ENCODE results near the gene TMEM170A. TPM values are rescaled to one million over a fixed set of nuclear protein-coding genes. Genes with fewer than 3 reads are reported as not detected.

Gene TMEM170A
- total and polyA plus RNA-seq, 2 of the 13 experiments (the other 11 are each of a cell fraction or from before 2014, with no cell fraction given), result 35.7 to 39.7 TPM

DNA sequence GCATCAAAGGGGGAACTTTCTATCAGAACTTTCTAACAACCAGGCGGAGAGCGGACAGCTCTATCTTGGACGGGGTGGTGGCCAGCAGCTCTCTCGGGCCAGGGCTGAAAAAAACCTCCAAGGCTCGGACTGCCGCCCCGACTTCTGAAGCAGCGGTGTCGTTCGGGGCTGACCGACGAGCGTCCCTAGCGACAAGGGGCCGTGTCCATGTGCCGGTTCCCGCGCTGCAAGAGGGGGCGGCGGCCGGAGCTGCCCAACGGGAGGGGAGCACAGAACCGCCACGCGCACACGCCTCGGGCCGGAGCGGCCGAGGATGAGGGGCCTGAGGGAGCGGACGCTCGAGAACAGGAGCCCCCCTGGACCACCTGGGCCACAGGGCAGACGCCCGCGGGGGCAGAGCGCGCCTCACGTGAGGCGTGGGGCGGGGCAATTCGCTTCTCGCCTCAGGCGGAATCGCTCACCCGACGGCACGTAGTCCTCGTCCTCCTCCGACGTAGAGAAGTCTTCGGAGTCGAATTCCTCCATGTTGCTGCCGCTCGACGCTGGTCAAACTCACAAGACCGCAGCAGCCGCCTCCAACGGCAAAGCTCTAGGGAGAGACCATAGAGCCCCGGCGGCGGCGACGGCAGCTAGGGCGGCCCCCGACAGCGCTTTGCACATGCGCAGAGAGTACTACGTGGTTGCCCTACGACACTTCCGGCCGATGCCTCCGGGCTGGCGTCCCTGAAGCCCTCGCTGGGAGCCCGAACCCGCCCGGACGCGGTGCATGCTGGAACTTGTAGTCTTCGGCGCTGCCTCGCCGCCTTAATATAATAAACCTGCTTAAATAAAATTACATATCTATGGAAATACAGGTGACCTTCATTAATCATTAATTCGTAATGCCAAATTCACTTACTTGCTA is 31.4 kb downstream of the TMEM170A start, which contains the start of gene CFDP1 (continued):
- TF ChIP-seq, protein P1, sequence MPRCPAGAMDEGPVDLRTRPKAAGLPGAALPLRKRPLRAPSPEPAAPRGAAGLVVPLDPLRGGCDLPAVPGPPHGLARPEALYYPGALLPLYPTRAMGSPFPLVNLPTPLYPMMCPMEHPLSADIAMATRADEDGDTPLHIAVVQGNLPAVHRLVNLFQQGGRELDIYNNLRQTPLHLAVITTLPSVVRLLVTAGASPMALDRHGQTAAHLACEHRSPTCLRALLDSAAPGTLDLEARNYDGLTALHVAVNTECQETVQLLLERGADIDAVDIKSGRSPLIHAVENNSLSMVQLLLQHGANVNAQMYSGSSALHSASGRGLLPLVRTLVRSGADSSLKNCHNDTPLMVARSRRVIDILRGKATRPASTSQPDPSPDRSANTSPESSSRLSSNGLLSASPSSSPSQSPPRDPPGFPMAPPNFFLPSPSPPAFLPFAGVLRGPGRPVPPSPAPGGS (CRISPR knock-in tag; IDR thresholded peaks at IDR 0.05), result peak; percentile 98
- TF ChIP-seq GABPB1 (CRISPR knock-in tag; IDR thresholded peaks at IDR 0.05) (peak; percentile 98), SMYD3 (CRISPR knock-in tag; IDR thresholded peaks at IDR 0.05) (peak; percentile 98), KLF13 (CRISPR knock-in tag; IDR thresholded peaks at IDR 0.05) (peak; percentile 70; the same call in 1 of the 2 replicates), FOSL2 (CRISPR knock-in tag; IDR thresholded peaks at IDR 0.05) (peak; percentile 6; the same call in 1 of the 2 replicates), KDM6A (CRISPR knock-in tag; IDR thresholded peaks at IDR 0.05; ENCODE audit: low read depth) (no peak), SMAD1 (CRISPR knock-in tag; IDR thresholded peaks at IDR 0.05; ENCODE audit: borderline replicate concordance, low read depth) (peak; percentile 95), AHDC1 (CRISPR knock-in tag; IDR thresholded peaks at IDR 0.05; ENCODE audit: borderline replicate concordance) (no peak), ESRRA (CRISPR knock-in tag; IDR thresholded peaks at IDR 0.05; ENCODE audit: low read depth) (peak; percentile 55; the same call in 1 of the 2 replicates), CENPT (CRISPR knock-in tag; IDR thresholded peaks at IDR 0.05; ENCODE audit: low read depth) (peak; percentile 87; the same call in 1 of the 2 replicates), ZKSCAN1 (IDR thresholded peaks at IDR 0.05; ENCODE audit: low read length) (no peak), ZNF639 (CRISPR knock-in tag; conservative IDR thresholded peaks at IDR 0.05) (peak; percentile 52), MTF2 (CRISPR knock-in tag; IDR thresholded peaks at IDR 0.05; ENCODE audit: borderline replicate concordance) (no peak; the same call in 1 of the 2 replicates), RXRA (CRISPR knock-in tag; IDR thresholded peaks at IDR 0.05) (peak; percentile 86), MLLT10 (CRISPR knock-in tag; IDR thresholded peaks at IDR 0.05) (no peak), SATB2 (CRISPR knock-in tag; IDR thresholded peaks at IDR 0.05) (peak; percentile 94), CEBPB (IDR thresholded peaks at IDR 0.05; ENCODE audit: borderline replicate concordance, low read depth, low read length) (no peak)
- TF ChIP-seq, protein P2, sequence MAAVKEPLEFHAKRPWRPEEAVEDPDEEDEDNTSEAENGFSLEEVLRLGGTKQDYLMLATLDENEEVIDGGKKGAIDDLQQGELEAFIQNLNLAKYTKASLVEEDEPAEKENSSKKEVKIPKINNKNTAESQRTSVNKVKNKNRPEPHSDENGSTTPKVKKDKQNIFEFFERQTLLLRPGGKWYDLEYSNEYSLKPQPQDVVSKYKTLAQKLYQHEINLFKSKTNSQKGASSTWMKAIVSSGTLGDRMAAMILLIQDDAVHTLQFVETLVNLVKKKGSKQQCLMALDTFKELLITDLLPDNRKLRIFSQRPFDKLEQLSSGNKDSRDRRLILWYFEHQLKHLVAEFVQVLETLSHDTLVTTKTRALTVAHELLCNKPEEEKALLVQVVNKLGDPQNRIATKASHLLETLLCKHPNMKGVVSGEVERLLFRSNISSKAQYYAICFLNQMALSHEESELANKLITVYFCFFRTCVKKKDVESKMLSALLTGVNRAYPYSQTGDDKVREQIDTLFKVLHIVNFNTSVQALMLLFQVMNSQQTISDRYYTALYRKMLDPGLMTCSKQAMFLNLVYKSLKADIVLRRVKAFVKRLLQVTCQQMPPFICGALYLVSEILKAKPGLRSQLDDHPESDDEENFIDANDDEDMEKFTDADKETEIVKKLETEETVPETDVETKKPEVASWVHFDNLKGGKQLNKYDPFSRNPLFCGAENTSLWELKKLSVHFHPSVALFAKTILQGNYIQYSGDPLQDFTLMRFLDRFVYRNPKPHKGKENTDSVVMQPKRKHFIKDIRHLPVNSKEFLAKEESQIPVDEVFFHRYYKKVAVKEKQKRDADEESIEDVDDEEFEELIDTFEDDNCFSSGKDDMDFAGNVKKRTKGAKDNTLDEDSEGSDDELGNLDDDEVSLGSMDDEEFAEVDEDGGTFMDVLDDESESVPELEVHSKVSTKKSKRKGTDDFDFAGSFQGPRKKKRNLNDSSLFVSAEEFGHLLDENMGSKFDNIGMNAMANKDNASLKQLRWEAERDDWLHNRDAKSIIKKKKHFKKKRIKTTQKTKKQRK (IDR thresholded peaks at IDR 0.05; ENCODE audit: low read length), result no peak
